Measurements from ENCODE around the gene TPST1. TPM values are rescaled to one million over a fixed set of nuclear protein-coding genes. Genes with fewer than 3 reads are reported as not detected.

The TPST1 gene
- total RNA-seq, 1 experiment from 2014 or later, result 15.9 TPM

GRCh38 chr7:66185680-66186187 is 19.4 kb upstream of the TPST1 start:
- no peak overlapping the region for H2BK15ac ChIP-seq (ENCODE audit: low read depth, low read length)
- WGBS (ENCODE audit: extremely low coverage, insufficient read length, low lambda C conversion rate), result no CpG with 5 or more reads among the region's 8 CpGs
- H3K9me3 Mint-ChIP-seq, result peaks cover 5% of the 10 kb centered on the region in 2 experiments; a peak in 3 of 5 replicates

More at GRCh38 chr7:66185680-66186187, 19.4 kb upstream of the TPST1 start:
- Mint-ChIP-seq H3K27ac (no peak overlapping the region), H3K27me3 (ENCODE audit: low read depth) (peaks cover 7% of the 10 kb centered on the region), H3K36me3 (ENCODE audit: insufficient read depth in 1 of 3, low read depth in 3 of 3) (peaks cover 0 to 4% (median 0%) of the 10 kb centered on the region in 3 experiments; a peak in 5 of 7 replicates), H3K4me3 (no peak overlapping the region), H3K4me1 (no peaks in the 10 kb centered on the region)
- Histone ChIP-seq H4K8ac (replicated peaks; ENCODE audit: insufficient read length, low read depth, low read length) (no peak overlapping the region), H2BK5ac (ENCODE audit: insufficient read length, low read length) (no peak overlapping the region), H3K9ac (ENCODE audit: extremely low read depth, insufficient read length, low read length) (no peak overlapping the region), H3K4me1 (ENCODE audit: insufficient read depth, low read length) (no peaks in the 10 kb centered on the region), H2AK5ac (ENCODE audit: insufficient read length, low read length) (no peak overlapping the region), H3T11ph (ENCODE audit: low read length) (no peak overlapping the region), H3K23ac (ENCODE audit: insufficient read length, low read depth, low read length) (no peak overlapping the region), H3K4ac (ENCODE audit: low read depth, low read length) (no peak overlapping the region), H3K79me1 (ENCODE audit: insufficient read depth, low read depth, low read length, poor library complexity, severe bottlenecking) (no peaks in the 10 kb centered on the region), H2BK120ac (ENCODE audit: low read depth, low read length, poor library complexity, severe bottlenecking) (no peak overlapping the region), H3K27ac (ENCODE audit: insufficient read length, low read depth, low read length) (no peak overlapping the region), H3K4me2 (ENCODE audit: insufficient read depth, insufficient read length, low read length) (no peak overlapping the region), H4K91ac (ENCODE audit: insufficient read length, low read depth, low read length) (no peak overlapping the region), H4K20me1 (ENCODE audit: control insufficient read depth, insufficient read depth, insufficient read length) (no peaks in the 10 kb centered on the region), H4K5ac (ENCODE audit: insufficient read length, low read depth, low read length) (no peak overlapping the region), H2BK12ac (ENCODE audit: insufficient read length, low read depth, low read length) (no peak overlapping the region), H3K23me2 (ENCODE audit: insufficient read length, low read depth, low read length, poor library complexity, severe bottlenecking) (no peaks in the 10 kb centered on the region), H3K9me3 (ENCODE audit: control insufficient read depth, low read depth, low read length) (no peaks in the 10 kb centered on the region), H3K14ac (ENCODE audit: insufficient read depth, low read length) (no peak overlapping the region), H3K27me3 (ENCODE audit: insufficient read depth, low read length) (no peaks in the 10 kb centered on the region; the same call in 1 of the 2 replicates), H2BK20ac (ENCODE audit: low read depth, low read length, poor library complexity, severe bottlenecking) (no peak overlapping the region), H3K18ac (ENCODE audit: insufficient read length, low read depth, low read length) (no peak overlapping the region), H3K79me2 (ENCODE audit: insufficient read depth, low read length) (no peaks in the 10 kb centered on the region), H3K56ac (ENCODE audit: insufficient read length, low read depth, low read length) (no peak overlapping the region), H2AFZ (ENCODE audit: low read length) (no peak overlapping the region)
- TF ChIP-seq CTCF (conservative IDR thresholded peaks at IDR 0.05), result no peak
- no peak for DNase-seq
